ENCODE results near the gene SLC16A11. TPM values are rescaled to one million over a fixed set of nuclear protein-coding genes. Genes with fewer than 3 reads are reported as not detected.
A peak's percentile ranks its signal among the peaks of the same experiment; 100 is the strongest.
"Not testable (repeated sequence)": the region's sequence is repeated elsewhere in the genome, so short reads cannot be mapped to it uniquely, and the experiment has no call there.

The SLC16A11 gene, protein sequence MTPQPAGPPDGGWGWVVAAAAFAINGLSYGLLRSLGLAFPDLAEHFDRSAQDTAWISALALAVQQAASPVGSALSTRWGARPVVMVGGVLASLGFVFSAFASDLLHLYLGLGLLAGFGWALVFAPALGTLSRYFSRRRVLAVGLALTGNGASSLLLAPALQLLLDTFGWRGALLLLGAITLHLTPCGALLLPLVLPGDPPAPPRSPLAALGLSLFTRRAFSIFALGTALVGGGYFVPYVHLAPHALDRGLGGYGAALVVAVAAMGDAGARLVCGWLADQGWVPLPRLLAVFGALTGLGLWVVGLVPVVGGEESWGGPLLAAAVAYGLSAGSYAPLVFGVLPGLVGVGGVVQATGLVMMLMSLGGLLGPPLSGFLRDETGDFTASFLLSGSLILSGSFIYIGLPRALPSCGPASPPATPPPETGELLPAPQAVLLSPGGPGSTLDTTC
- total RNA-seq, result 2.5 TPM

DNA sequence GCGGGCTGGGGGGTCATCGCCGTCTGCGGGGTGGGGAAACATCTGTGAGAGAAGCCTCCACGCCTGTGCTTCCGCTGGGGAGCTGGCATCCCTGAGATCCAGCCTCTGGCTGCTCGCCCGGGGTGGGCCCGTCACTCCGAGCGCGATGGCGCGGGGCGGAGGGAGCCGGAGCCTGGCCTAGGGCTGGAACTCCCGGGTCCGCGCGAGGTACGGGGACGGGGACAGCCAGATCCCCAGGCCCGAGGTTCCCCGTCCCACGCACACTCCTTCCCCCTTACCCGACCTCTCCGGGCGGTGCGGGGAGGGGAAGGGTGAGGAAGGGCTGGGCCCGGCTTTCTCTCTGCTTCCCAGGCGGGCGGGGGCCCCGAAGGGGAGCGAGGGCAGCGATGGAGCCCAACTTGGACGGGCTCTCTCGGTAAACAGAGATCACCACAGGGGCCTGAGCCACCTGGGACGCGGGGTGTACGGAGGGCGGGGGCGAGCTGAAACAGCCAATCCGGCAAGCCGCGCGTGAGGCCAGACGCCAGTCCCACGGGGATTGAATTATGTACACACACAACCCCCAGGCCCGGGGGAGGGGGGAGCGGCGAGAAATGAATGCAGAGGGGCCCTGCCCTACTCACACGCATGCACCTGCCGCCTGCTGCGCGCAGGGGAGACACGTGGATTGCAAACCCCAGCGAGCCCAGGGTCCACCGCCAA, at the start of gene SLC16A11:
TSS of gene SLC16A11 (minus strand) at position 596 of the 702 bp plus-strand sequence. CDS start at position 17, 579 bp downstream.
- peak; percentile 73 for DNase-seq (ENCODE audit: low spot score)
- ATAC-seq, result peak; percentile 29

DNA sequence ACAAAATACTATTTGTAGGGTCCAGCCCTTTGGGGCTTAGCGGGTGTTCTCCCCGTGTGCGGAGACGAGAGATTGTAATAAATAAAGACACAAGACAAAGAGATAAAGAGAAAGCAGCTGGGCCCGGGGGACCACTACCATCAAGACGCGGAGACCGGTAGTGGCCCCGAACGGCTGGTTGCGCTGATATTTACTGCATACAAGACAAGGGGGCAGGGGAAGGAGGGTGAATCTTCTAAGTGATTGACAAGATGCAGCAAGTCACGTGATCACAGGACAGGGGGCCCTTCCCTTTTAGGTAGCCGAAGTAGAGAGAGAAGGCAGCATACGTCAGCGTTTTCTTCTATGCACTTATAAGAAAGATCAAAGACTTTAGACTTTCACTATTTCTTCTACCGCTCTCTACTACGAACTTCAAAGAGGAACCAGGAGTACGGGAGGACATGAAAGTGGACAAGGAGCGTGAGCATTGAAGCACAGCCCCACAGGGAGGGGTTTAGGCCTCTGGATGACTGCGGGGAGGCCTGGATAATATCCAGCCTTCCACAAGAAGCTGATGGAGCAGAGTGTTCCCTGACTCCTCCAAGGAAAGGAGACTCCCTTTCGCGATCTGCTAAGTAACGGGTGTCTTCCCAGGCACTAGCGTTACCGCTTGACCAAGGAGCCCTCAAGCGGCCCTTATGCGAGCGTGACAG, 47.6 kb upstream of the SLC16A11 start:
- not testable (repeated sequence) for DNase-seq (ENCODE audit: low spot score)

DNA sequence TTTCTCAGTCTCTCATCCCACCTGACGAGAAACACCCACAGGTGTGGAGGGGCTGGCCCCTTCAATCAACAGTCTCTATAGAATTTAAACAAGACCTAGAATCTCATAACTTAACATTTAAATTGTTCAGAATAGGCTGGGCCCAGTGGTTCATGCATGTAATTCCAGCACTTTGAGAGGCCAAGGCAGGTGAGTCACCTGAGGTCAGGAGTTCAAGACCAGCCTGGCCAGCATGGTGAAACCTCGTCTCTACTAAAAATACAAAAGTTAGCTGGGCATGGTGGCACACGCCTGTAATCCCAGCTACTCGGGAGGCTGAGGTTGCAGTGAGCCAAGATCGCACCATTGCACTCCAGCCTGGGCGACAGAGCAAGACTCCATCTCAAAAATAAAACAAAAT, 45.7 kb upstream of the SLC16A11 start:
- not testable (repeated sequence) for DNase-seq (ENCODE audit: low spot score); ATAC-seq

More for the DNA sequence above, 47.6 kb upstream of the SLC16A11 start:
- ATAC-seq, result not testable (repeated sequence)

DNA sequence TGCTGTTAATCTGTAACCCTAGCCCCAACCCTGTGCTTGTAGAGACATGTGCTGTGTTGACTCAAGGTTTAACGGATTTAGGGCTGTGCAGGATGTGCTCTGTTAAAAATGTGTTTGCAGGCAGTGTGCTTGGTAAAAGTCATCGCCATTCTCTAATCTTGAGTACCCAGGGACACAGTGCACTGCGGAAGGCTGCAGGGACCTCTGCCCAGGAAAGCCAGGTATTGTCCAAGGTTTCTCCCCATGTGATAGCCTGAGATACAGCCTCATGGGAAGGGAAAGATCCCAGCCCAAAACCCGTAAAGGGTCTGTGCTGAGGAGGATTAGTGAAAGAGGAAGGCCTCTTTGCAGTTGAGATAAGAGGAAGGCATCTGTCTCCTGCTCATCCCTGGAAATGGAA, 44.5 kb upstream of the SLC16A11 start:
- ATAC-seq; DNase-seq (ENCODE audit: low spot score): not testable (repeated sequence)

DNA sequence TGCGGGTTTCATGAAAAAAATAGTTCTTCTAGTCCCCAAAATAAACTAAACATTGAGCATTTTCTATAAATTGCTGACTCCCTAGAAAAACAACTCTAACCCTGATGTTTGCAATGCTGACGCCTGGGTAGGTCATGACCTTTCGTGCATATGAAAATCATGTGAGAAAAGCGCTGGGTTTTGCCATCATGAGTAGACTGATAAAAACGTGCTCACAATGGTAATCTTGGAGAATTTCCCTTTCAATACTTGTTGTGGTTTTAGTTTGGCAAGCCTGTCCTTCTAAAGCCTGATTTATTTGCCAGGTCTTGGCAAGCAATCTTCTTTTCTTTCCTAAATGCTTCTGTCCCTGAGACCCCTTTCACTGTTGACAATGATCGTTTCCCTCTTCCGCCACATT, 40.2 kb upstream of the SLC16A11 start:
- DNase-seq (ENCODE audit: low spot score), result no peak
- peak; percentile 40 for ATAC-seq

DNA sequence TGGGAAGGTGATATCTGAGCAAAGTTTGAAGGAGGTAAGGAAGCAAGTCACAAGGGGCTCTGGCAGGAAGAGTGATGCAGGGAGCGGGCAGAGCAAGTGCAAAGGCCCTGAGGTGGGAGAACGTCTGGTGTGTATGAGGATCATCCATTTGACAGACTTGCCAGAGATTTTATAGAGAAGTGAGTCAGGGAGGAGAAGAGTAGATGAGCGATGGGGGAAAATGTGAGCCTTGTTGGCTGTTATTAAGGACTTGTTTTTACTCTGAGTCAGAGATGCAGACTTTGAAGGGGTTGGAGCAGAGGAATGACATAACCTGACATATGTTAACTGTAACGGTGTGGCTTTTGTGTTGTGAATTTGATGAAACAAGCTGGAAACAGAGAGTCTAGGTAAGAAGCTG, 39.7 kb upstream of the SLC16A11 start:
- DNase-seq (ENCODE audit: low spot score) (no peak), ATAC-seq (no peak)

DNA sequence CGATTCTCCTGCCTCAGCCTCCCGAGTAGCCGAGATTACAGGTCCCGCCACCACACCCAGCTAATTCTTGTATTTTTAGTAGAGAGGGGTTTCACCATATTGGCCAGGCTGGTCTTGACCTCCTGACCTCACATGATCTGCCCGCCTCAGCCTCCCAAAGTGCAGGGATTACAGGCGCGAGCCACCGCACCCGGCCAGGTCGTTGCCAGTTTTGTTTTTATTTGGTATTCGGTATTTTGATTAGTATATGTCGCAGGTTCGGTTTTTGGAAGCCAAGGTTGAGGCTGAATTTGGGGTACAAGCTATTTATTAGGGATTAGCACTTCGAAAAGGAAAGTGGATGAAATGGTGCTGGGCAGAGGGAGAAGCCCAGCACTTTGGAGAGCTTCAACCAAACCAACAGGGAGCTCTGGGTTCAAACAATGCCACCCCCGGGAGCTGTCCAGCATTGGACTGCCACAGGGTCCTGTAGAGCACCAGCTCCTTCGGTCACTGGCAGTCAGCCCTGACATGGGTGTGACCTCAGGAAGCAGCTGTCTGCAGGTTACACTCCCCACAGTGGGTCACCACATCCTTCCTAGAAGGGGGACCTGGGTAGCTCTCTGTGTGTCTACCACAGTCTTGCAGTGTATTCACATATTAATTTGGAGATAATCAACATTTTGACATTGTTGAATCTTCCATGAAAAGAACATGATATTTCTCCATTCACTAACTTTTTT, 37.6 kb upstream of the SLC16A11 start:
- ATAC-seq (peak; percentile 45), DNase-seq (ENCODE audit: low spot score) (no peak)

DNA sequence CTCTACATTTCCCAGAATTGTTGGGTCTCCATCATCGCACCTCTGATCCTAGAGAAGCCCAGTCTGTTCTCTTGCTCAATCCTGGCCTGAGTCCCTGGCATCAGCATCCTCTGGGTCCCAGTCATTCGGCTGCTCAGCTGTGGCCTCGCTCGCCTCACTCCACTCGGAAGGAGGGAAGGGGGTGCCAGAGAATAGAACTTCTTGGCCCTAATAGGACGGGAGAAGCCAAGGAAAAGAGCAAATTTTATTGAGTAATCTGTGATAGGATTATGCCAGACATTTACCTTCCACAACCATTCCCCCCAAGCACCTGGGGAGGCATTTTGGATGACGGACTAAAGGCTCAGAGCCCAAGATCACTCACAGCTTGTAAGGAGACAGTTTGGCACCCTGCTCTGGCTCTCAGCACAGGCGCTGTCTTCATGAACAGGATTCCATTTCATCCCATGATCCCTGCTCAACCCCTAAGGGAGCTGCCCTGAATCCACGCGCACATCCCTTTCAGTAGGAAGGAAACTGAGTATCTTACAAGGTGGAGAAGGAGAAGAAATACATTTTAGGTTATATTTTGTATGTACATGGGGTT, 36.7 kb upstream of the SLC16A11 start:
- DNase-seq (ENCODE audit: low spot score) (no peak), ATAC-seq (peak; percentile 70)

DNA sequence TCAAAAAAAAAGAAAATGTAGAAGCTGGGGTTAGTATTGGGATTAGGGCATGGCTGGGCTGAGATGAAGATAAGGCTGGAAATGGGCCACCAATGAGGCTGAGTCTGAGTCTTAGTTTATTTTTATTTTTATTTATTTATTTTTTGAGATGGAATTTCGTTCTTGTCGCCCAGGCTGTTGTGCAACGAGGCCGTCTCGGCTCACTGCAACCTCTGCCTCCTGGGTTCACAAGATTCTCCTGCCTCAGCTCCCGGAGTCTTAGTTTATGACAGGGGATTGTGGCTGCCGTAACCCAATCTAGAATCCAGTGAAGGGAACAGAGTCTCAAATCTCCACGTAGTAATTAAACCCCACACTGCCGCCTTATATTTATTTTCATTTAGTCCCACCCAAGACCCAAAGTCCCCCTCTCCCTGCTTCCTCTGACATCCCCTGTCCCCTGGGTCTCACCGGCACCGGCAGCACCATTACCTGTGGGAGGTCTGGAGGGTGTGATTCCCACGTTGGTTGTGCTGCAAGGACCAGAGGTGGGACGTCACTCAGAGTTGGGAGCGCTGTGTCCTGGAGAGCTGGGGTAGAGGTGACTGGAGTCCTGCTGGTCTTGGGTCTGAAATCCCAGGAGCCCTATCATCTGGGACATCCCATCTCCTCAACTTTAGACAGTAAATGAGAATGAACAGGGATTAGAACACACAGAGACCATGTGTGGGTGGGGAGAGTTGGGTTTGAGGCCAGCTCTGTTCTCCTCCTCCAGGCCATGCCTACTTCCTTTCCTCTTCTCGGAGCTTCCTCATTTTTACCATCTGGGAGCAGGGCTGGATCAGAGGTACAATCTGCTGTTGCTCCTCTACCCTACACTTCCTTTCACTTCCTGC, 35.9 kb upstream of the SLC16A11 start, which contains the start of gene CLEC10A:
TSS of gene CLEC10A (minus strand) at position 671 of the 875 bp plus-strand sequence. CDS start 1,439 bp downstream, outside the sequence.
- ATAC-seq (peak; percentile 28), DNase-seq (ENCODE audit: low spot score) (no peak)

DNA sequence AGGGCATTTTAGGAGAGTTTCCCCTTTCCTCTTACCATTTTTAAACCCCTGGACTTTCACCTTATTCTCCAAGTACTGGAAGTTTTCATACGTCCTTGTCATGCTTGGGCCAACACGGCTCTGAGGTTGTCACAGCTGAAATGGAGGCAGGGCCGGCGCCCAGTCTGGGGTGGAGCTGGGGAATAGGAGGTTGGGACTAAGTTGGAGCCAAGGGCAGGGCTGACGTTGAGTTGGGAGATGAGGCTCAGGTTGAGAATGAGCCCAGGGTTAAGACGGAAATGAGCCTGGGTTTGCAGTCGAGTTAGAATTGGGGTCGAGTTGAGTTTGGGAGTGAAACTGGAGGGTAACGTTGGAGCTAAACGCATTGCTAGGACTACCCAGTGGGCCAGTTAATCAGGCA, 34.8 kb upstream of the SLC16A11 start:
- no peak for DNase-seq (ENCODE audit: low spot score)

DNA sequence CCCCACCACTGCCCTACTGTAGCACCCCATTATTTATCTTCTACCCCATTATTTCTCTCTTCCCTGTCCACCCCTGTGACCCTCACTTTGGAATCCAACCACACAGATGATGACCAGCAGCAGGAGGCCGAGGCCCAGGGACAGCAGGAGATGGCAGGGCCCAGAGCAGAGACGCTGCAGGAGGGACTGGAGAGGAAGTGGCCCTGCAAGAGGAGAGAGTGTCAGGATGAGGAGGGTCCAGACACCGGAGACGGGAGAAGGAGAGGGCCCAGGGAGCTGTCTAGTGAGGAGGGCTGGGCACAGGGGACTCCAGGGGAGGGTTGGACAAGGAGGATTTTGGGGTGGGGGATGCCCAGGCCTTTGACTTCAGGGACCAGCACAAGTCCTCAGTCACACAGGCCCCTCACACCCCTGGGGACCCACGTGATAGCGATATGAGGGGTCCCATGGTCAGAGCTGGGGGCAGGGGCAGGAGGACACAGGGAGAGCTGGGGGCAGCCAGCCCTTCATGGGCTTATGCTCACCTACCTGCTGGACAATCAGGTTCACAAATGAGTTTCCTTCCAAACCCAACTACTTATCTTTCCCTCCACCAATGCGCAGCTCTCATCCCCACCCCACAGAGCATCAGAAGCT, 34.1 kb upstream of the SLC16A11 start:
- no peak for ATAC-seq
- no peak for DNase-seq (ENCODE audit: low spot score)

More for the DNA sequence above, 34.8 kb upstream of the SLC16A11 start:
- no peak for ATAC-seq

DNA sequence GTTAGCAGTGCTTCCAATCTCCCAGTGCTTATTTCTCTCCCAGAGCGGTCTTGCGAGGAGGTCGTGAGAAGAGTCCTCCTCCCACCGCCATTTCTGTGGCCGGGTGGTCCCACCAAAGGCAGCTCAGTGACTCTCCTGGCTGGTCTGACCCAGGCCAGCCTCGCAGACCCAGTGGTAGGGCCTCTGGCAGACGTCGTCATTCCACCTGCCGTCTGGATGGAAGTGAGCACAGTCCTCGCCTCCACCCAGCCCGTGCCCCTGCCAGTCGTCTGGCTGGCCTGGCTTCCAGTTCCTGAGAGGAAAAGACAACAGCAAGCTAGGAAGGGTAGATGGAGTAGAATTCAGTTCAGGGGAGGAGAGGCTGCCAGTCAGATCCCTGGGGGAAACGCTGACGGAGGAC, 31.0 kb upstream of the SLC16A11 start:
- ATAC-seq (no peak), DNase-seq (ENCODE audit: low spot score) (no peak)

DNA sequence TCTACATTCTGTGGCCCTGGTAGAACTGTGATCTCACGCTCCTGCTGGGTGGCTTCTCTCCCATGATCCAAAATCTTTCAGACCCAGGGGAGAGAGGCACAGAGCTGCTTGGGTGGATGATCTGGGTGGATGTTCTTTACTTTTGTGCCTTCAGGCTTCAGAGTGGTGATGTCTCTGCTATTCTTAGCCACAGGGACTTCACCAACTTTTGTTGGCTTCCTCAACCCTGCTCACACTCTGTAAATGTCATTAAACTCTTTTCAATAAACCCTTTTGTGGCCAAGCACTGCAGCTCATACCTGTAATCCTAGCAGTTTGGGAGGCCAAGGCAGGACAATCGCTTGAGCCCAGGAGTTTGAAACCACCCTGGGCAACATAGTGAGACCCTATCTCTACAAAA, 28.5 kb upstream of the SLC16A11 start:
- ATAC-seq, result no peak
- DNase-seq (ENCODE audit: low spot score), result no peak

DNA sequence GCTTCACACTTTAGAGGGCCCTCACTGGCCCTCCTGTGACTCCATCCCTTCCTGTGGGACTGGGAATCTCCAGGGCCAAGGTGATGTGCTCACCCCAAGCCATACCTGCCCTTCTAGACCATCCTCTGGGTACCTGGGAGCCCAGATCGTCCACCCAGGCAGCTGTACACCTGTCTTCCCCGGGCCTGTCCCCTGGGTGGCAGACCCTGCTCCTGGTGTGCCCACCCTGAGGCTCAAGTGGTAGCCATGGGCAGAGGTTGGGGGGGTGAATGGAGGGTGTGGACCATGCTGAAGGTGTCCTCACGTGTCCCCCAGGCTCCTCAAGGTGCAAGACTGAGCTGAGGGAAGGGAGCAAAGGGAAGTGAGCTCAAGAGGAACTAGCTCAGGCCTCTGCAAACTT, 26.8 kb upstream of the SLC16A11 start:
- no peak for DNase-seq (ENCODE audit: low spot score)
- ATAC-seq, result no peak

DNA sequence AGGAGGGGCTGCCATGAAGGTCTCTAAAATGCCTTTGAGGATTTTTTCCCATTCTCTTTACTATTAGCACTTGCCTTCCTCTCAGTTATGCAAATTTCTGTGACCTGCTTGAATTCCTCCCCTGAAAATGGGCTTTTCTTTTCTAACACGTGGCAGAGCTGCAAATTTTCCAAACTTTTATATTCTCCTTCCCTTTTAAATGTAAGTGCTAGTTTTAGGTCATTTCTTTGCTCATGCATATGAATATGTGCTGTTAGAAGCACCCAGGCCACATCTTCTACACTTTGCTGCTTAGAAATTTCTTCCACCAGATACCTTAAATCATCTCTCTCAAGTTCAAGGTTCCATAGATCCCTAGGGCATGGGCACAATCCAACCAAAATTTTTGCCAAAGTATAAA, 24.4 kb upstream of the SLC16A11 start:
- DNase-seq (ENCODE audit: low spot score) (no peak), ATAC-seq (no peak)

DNA sequence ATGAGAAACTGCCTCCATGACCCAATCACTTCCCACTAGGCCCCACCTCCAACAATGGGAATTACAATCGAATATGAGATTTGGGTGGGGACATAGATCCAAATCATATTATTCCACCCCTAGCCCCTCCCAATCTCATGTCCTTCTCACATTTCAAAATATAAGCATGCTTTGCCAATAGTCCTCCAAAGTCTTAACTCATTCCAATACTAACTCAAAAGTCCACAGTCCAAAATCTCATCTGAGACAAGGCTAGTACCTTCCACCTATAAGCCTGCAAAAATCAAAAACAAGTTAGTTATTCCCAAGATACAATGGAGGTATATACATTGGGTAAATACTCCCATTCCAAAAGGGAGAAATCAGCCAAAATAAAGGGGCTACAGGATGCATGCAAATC, 23.3 kb upstream of the SLC16A11 start:
- ATAC-seq (peak; percentile 79), DNase-seq (ENCODE audit: low spot score) (no peak)

DNA sequence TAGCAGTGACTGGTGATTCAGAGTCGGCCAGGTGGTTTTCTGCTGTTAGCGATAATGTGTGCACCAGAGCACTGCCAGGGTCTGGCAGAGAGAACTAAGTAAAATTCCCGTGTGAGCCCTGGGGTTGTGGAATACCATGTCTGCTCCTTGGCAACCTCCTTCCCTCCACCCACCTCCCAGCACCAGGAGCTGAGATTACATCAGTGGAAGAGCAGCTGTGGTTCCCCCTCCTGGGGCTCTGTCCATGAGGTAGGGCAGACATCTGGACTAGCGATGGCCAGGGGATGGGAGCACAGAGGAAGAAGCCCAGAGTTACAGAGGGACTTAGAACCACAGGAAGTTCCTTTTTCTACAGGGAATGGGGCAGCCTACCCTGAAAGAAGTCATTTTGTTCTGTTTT, 20.4 kb upstream of the SLC16A11 start:
- ATAC-seq (no peak), DNase-seq (ENCODE audit: low spot score) (no peak)

DNA sequence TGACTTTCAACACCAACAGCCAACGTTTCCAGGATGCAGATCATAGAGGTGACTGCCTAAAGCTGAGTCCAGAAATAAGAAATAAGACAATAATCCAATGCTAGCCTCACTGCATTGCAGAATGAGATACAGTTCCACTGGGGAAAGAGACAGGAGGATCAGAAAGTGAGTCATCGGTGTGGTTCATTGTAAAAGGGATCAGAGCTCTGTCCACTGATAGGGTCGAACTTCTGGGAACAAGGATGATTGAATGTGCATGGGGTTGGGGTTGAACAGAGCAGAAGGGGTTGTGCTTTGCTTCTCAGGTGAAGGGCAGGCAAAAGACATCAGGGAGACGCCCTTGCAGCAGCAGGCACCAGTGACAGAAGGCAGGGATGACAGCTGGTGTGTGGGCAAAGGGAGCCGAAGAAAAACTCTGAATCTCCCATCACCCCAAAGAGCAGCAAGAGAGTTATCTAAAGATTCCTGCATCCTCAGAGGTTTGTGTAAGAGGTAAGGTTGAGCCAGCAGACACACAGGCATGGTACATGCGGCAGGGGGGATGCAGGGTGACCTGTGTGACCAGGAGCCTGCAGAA, 19.7 kb upstream of the SLC16A11 start:
- ATAC-seq (no peak), DNase-seq (ENCODE audit: low spot score) (no peak)

Measured in left lobe of liver (tissue), 2 donors.